ENCODE measurements around the gene S1PR4. TPM values are rescaled to one million over a fixed set of nuclear protein-coding genes. Genes with fewer than 3 reads are reported as not detected.

The S1PR4 gene
- total and polyA plus RNA-seq, 2 of the 13 experiments (the other 11 are each of a cell fraction or from before 2014, with no cell fraction given): 0.07 to 0.09 TPM

DNA sequence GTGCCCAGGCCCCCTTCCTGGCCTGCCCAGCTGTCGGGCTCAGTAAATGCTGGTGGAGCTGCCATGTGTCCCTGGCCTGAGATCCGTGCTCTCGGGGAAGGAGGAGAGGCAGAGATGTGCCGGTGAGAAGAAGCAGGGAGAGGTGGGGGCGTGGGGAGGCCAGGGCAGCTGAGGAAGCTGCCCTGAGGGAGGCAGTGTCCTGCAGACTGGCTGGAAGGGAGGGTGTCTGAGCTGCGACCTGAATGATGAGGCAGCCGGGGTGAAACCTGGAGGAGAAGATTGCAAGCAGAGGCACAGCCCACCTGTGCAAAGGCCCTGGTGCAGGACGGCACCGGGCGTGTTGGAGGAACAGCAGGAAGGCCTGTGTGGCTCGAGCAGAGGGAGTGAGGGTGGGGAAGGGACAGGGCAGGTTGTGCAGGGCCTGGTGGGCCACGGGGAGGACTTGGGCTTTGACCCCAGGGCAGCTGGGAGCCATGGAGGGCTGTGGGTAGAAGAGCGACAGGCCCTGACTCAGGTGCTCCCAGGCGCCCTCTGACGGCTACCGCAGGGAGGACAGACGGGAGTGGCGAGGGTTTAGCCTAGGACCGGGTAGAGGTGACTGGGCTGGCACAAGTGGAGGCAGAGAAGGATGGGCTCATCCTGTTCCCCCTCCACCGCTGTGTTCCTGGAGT is 31.9 kb downstream of the S1PR4 start (continued):
- TF ChIP-seq RARG (CRISPR knock-in tag; IDR thresholded peaks at IDR 0.05; ENCODE audit: low read depth) (no peak), ZNF841 (CRISPR knock-in tag; IDR thresholded peaks at IDR 0.05; ENCODE audit: borderline replicate concordance) (no peak), ZMYM2 (CRISPR knock-in tag; IDR thresholded peaks at IDR 0.05) (peak; percentile 75; the same call in 1 of the 2 replicates), ZNF12 (CRISPR knock-in tag; IDR thresholded peaks at IDR 0.05) (no peak), LRRFIP1 (CRISPR knock-in tag; conservative IDR thresholded peaks at IDR 0.05) (no peak), TEAD2 (CRISPR knock-in tag; IDR thresholded peaks at IDR 0.05) (no peak), ZNF616 (CRISPR knock-in tag; IDR thresholded peaks at IDR 0.05; ENCODE audit: low read depth) (no peak), SRSF1 (optimal IDR thresholded peaks at IDR 0.05; ENCODE audit: low read depth, low read length) (no peak), SKIL (CRISPR knock-in tag; IDR thresholded peaks at IDR 0.05; ENCODE audit: borderline replicate concordance) (no peak), ZNF563 (CRISPR knock-in tag; IDR thresholded peaks at IDR 0.05) (no peak), NFE2 (CRISPR knock-in tag; IDR thresholded peaks at IDR 0.05) (no peak), CENPX (CRISPR knock-in tag; IDR thresholded peaks at IDR 0.05) (no peak), ZFP62 (CRISPR knock-in tag; IDR thresholded peaks at IDR 0.05) (no peak), ZNF839 (CRISPR knock-in tag; IDR thresholded peaks at IDR 0.05; ENCODE audit: borderline replicate concordance) (no peak), JDP2 (CRISPR knock-in tag; IDR thresholded peaks at IDR 0.05; ENCODE audit: borderline replicate concordance) (no peak), PITX1 (CRISPR knock-in tag; IDR thresholded peaks at IDR 0.05) (no peak), RAD21 (CRISPR knock-in tag; IDR thresholded peaks at IDR 0.05) (peak; percentile 46), ZNF33A (CRISPR knock-in tag; IDR thresholded peaks at IDR 0.05; ENCODE audit: borderline replicate concordance) (no peak), ZFP82 (CRISPR knock-in tag; IDR thresholded peaks at IDR 0.05; ENCODE audit: borderline replicate concordance) (no peak), TBP (CRISPR knock-in tag; IDR thresholded peaks at IDR 0.05) (no peak), THRA (CRISPR knock-in tag; IDR thresholded peaks at IDR 0.05; ENCODE audit: borderline replicate concordance) (no peak), ZNF878 (CRISPR knock-in tag; IDR thresholded peaks at IDR 0.05) (no peak)
- TF ChIP-seq, protein P1, sequence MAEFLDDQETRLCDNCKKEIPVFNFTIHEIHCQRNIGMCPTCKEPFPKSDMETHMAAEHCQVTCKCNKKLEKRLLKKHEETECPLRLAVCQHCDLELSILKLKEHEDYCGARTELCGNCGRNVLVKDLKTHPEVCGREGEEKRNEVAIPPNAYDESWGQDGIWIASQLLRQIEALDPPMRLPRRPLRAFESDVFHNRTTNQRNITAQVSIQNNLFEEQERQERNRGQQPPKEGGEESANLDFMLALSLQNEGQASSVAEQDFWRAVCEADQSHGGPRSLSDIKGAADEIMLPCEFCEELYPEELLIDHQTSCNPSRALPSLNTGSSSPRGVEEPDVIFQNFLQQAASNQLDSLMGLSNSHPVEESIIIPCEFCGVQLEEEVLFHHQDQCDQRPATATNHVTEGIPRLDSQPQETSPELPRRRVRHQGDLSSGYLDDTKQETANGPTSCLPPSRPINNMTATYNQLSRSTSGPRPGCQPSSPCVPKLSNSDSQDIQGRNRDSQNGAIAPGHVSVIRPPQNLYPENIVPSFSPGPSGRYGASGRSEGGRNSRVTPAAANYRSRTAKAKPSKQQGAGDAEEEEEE (CRISPR knock-in tag; IDR thresholded peaks at IDR 0.05; ENCODE audit: borderline replicate concordance): no peak

Data from HepG2 (cell line).